NCI-H1105 (cell line): ENCODE measurements around the gene FAM216A.
"Not testable (repeated sequence)": the region's sequence is repeated elsewhere in the genome, so short reads cannot be mapped to it uniquely, and the experiment has no call there.

Experiments
- DNase-seq: peaks from one replicate; lab custom pipeline; 2025; lab: John Stamatoyannopoulos, UW

The FAM216A gene, protein sequence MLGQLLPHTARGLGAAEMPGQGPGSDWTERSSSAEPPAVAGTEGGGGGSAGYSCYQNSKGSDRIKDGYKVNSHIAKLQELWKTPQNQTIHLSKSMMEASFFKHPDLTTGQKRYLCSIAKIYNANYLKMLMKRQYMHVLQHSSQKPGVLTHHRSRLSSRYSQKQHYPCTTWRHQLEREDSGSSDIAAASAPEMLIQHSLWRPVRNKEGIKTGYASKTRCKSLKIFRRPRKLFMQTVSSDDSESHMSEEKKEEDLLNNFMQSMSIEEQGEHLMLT

GRCh38 chr12:110468214-110469048 lies at the start of gene FAM216A, which contains the start of gene GPN3:
Gene FAM216A (plus strand): TSS chr12:110468845. CDS start chr12:110468876, 31 bp downstream.
Gene GPN3 (minus strand): TSS chr12:110468257. CDS start chr12:110468203, 54 bp downstream.
- peak; percentile 98 for DNase-seq

DNA sequence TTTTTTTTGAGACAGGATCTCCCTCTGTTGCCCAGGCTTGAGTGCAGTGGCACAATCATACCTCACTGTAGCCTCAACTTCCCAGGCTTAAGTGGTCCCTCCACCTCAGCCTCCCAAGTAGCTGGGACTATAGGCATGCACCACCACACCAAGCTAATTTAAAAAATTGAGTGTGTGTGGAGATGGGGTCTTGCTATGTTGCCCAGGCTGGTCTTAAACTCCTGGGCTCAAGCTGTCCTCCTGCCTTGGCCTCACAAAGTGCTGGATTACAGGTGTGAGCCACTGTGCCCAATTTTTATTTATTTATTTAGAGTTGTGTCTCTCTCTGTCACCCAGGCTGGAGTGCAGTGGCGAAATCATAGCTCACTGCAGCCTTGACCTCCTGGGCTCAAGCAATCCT lies 48.0 kb upstream of the FAM216A start:
- not testable (repeated sequence) for DNase-seq

- DNase-seq, result no peak
Observed at GRCh38 chr12:110421159-110421661, 47.4 kb upstream of the FAM216A start.

- no peak for DNase-seq
Observed at GRCh38 chr12:110421701-110422100, 46.9 kb upstream of the FAM216A start.

GRCh38 chr12:110424237-110424636 lies 44.4 kb upstream of the FAM216A start:
- no peak for DNase-seq

DNA sequence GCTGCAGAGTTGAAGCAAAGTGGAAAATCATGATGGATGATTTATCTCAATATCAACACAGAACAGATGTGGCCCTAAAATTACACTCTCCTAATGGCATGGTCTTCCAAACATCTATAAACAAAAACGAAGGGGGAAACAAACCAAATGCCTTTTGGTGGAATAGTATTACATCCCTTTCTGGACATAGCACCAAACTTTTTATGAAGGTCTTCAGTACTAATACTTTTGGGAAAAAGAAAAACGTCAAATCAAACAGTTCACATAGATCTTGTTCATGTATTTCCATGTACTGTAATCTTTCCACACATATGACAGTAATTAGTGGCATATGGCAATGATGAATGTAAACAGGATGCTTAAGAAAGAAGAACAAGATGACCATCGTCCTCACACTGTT lies 42.2 kb upstream of the FAM216A start:
- no peak for DNase-seq

DNA sequence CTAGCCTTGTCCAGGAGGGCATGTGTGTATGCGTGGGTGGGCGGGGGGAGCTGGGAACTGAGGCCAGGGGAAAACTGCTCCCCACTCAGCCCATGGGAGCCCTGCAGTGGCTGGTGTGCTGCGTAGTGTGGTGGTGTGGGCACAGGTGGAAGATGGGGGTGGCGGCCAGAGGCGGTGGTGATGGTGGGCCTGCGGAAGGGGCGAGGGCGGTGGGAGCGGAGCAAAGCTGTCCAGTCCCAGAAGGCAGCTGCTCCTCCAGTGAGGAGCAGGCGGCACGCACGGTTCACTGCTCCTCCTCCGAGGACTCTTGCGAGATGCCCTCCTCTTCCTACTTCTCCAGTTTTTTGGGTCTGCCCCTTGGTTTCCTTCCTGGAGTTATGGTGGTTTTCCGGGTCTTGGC lies 39.0 kb upstream of the FAM216A start:
- not testable (repeated sequence) for DNase-seq

DNA sequence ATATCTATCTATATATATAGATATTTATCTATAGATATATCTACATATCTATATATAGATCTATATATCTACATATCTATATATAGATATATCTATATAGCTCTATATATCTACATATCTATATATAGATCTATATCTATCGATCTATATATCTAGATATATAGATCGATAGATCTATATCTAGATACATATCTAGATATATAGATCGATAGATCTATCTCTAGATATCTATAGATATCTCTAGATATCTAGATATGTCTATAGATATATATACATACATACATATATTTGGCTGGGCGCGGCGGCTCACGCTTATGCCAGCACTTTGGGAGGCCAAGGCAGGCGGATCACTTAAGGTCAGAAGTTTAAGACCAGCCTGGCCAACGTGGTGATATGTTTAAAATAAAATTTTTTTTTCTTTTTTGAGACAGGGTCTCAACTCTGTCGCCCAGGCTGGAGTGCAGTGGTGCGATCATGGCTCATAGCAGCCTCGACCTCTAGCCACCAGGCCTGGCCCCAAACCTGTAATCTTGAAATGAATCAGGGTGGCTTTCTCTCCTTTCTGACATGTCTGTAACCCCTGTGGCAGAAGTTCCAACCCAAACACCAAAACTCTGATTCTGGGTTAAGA lies 36.6 kb upstream of the FAM216A start:
- DNase-seq, result no peak

DNA sequence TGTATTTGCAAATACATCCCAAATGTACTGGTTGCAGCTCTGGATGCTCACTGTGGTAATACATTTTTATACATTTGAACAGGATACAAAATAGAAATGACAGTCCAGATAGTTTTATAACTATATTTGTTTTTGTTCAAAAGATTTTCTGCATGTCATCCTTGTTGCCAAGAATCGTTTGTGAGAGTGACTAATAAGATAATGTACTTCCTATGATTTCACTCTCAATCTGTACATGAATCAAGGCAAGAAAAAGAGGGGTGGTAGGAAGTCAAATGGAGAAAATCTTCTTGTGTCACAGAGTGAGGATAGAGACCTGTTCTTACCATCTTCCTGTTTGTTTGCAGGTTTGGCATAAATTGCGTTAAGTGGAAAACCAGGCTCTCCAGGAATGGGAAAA lies 32.4 kb upstream of the FAM216A start:
- no peak for DNase-seq

DNA sequence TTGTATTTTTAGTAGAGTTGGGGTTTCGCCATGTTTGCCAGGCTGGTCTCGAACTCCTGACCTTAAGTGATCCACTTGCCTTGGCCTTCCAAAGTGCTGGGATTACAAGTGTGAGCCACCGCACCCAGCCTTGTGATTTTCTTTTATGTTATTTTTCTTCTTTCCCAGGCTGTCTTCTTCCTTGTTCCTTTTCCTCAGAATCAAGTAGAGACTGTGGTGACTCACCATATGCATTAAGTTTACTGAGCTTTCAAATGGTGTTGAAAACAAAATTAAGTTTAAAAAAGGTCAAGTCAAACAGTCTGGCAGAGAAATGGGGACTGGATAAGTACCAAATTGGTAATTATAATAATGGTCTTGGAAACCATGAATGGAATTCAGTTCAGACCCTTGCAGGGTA lies 24.2 kb upstream of the FAM216A start:
- DNase-seq, result no peak

DNA sequence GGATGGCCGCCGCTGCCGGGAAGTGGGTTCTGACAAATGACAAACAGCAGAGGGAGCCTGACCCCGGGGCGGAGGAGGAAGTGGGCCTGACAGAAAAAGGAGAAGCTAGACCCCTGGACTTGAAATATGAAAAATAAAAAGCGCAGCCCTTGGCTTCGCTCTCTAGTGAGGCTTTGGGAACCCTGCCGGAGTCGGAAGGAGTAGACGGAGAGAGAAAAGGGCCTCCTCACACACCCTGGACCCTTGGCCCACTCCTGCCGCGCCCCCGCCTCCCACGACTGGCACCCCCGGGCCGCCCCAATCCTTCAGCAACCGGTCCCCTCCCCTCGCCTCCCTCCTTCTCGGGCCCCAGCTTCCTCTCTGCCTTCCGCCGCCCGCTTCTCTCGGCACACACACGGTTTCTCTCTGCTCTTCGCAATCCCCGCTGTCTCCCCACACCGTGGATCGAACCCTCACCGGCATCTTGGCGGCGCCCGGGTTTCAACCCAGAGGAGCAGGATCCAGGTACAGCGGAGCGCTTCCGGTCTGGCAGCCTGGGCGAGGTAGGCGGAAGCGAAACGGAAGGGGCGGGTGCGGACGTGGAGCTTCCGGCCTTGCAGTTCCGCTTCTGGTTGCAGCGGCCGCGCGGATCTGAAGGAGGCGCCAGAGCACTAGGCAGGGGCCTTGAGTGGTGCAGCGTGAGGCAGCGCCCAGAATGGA lies 18.7 kb upstream of the FAM216A start, which contains the start of gene ARPC3:
ARPC3 (minus strand) TSS at position 539 of the 699 bp plus-strand sequence; CDS start at position 462, 77 bp downstream.
- peak; percentile 96 for DNase-seq

DNA sequence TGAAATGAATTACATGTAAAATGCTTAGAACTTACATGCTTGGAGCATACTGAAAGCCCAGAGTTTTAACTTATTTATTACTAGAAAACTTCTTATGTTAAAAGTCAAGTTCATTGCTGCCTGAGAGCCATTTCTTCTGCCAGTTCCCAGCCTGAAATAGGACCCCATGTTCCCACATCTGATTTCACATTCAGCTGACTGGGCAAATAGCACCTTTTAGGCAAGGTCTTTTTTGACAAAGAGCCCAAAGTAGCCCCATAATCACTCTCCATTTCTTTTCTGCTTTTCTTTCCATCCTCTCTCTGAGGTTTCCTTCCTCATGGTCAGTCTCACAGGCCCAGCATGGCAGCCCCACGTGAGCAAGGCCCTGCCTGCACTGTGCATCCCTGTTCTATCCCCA lies 17.4 kb upstream of the FAM216A start:
- no peak for DNase-seq

DNA sequence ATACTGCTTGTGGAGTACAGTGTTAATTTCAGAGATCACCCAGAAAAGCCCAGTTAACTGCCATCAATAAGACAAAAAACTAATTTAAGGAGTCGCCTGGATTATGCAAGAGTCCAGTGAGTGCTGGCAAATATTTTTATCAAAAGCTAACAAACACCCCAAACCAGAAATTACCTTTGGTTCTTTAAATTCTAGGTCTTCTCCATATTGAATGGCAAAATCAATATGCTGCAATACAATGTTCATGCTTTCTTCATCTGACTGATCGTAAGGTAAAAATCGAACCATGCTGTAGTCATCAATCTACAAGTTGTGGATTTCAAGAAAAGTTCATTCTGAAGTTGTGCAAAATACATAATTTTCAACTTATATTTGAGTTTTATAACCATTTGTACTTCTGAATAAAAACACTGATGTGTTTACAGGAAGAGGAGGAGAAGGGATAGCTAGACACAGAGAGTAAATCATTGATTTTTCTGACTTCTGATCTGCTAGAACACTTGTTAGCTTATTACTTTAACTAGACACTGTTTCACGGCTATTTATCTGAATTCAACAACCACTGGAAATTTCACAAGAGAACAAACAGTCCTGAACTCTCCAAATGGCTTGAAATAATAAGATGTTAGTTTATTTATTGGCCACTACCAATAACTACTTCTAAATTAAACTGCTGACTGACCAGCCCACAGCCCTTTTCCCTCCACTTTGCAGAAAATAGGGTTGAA lies 14.9 kb upstream of the FAM216A start:
- DNase-seq, result no peak

DNA sequence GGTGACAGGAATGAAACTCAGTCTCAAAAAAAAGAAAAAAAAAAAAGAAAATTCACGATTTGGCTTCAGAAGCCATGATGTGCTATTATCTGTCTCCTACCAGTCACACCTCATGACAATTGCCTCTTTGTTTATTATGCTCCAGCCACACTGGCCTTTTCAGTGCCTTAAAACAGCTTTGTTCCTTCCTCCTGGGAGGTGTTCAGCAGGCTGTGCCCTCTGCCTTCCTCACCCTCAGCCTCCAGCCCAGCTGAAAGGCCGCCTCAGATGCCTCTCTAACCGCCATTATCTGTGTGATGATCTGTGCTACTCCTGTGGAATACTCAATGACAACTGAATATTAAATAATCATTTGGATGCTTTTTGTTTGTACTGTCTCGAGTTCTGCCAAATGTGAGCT lies 9.9 kb upstream of the FAM216A start:
- DNase-seq, result no peak

DNA sequence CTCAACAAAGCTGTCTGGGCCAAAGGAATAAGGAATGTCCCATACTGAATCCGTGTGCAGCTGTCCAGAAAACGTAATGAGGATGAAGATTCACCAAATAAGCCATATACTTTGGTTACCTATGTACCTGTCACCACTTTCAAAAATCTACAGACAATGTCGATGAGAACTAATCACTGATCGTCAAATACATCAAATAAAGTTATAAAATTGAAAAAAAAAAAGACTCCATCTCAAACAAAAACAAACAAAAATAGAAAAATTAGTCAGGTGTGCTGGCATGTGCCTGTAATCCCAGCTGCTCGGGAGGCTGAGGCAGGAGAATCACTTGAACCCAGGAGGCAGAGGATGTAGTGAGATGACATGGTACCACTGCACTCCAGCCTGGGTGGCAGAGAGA lies 7.5 kb upstream of the FAM216A start:
- DNase-seq, result not testable (repeated sequence)

- DNase-seq, result no peak
Observed at GRCh38 chr12:110465024-110465423, 3.6 kb upstream of the FAM216A start.

DNA sequence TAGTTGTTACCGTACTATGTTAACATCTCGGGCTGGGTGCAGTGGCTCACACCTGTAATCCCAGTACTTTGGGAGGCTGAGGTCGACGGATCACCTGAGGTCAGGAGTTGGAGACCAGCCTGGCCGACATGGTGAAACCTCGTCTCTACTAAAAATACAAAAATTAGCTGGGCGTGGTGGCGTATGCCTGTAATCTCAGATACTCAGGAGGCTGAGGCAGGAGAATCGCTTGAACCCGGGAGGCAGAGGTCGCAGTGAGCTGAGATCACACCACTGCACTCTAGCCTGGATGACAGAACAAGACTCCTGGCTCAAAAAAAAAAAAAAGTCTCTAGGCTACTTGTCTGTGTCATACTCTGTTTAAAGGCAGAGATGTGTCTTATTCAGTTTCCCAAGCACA lies 2.9 kb upstream of the FAM216A start:
- not testable (repeated sequence) for DNase-seq

- DNase-seq, result no peak
Observed at GRCh38 chr12:110466791-110467190, 1.9 kb upstream of the FAM216A start.

DNA sequence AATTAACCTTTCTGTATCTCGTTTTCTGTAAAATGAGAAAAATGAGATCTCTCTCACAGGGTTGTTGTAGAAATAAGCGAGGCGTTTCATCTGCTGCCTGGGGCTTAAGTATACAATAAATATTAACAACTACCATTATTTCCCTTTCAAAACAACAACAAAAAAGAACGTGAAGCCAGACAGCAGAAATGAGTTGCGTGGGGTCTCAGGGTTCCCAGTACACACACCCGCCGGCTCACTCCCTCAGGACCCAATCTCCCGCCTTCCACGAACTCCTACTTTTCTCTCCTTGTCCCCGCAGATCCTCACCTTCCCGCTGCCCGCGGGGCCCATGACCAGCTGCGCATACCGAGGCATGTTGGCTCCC lies 815 bp upstream of the FAM216A start:
- no peak for DNase-seq

DNA sequence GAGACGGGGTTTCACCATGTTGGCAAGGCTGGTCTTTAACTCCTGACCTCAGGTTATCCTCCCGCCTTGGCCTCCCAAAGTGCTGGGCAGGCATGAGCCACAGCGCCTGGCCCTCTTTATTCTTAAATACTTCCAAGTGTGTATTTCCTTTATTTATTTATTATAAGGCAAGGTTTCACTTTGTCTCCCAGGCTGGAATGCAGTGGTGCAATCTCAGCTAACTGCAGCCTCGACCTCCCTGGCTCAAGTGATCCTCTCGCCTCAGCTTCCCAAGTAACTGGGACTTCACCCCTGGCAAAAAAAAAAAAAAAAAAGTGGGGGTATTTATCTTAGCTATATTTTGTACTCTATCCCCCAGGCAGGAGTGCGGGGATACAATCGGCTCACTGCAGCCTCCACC lies 6.8 kb downstream of the FAM216A start:
- DNase-seq, result no peak

DNA sequence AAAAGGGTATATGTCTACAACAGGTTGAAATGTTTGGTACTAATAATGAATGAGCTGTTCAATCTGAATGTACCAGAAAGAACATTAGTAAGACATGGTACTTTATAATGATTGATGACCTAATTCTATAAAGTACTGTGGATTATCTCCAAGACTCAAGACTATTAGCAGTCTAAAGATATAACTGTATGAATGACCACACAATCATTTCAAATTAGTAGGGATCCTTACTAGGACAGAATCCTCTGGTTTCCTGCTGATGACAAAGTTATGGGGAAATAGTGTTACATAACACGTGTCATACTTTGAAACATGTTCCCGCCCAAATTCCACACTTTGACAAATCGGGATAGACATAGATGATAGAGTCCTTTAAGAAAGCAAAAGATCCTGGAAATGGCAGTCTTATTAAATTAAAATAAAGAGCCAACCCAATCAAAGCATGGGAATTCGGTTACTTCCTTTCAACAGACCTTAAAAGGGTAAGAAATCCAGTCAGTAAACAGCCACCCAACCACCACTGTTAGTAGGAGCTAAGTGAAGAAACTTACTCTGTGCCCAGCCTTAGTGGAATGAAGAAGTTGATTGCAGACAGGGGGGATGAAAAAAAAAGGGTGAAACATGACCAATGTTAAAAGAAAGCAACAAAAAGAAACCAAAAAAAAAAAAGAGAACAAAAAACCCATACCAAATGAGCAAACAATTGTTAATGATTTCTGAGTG lies 30.5 kb downstream of the FAM216A start:
- DNase-seq, result no peak
